IMR-90 (cell line): ENCODE results near the gene GMPR. TPM values are rescaled to one million over a fixed set of nuclear protein-coding genes. Genes with fewer than 3 reads are reported as not detected.

Experiments
- ATAC-seq: fragments of 200-7000 bp; cut with Tn5 transposase; 2 replicates; pipeline ENCODE4 v1.9.1; 2020; ENCODE audit warnings: low read depth, mild to moderate bottlenecking, moderate library complexity
- BruUV-seq: library from RNA; stranded (reverse); fragments of 400-500 nt; replicated peaks from 2 replicates; lab custom pipeline; 2021; lab: Mats Ljungman, UMichigan
- CTCF ChIA-PET: fragments of 300-600 bp; formaldehyde crosslinking; extraction: SDS; loops from one replicate; lab custom pipeline; 2021; ENCODE audit warnings: antibody characterized with exemption; lab: Yijun Ruan, JAX
- POLR2A ChIA-PET: fragments of 300-600 bp; sonication (Branson Sonifier 250); formaldehyde crosslinking; loops from one replicate; lab custom pipeline; 2022; ENCODE audit warnings: antibody characterized with exemption; ENCODE audit not compliant: unreplicated experiment; lab: Charles Lee
- DNase-seq: peaks from one replicate; pipeline ENCODE4 v3.0.0; 2013
- H2AFZ ChIP-seq: replicated peaks from 2 replicates; pipeline ENCODE3; 2013; ENCODE audit warnings: low read length, mild to moderate bottlenecking; ENCODE audit not compliant: poor library complexity
- H2AK5ac ChIP-seq: 2 replicates; pipeline ENCODE4 v1.6.1; 2013; ENCODE audit warnings: low read depth, low read length, inconsistent platforms
- H2AK9ac ChIP-seq: replicated peaks from 2 replicates; pipeline ENCODE3; 2013; ENCODE audit warnings: mild to moderate bottlenecking, low read depth, low read length, moderate library complexity; ENCODE audit not compliant: poor library complexity
- H2BK120ac ChIP-seq: 2 replicates; pipeline ENCODE4 v1.6.1; 2013; ENCODE audit warnings: low read depth, low read length, inconsistent platforms
- H2BK15ac ChIP-seq: 3 replicates; pipeline ENCODE4 v1.6.1; 2013; ENCODE audit warnings: low read depth, low read length, inconsistent platforms
- H2BK20ac ChIP-seq: 2 replicates; pipeline ENCODE4 v1.6.1; 2013; ENCODE audit warnings: low read depth, mild to moderate bottlenecking, inconsistent platforms, low read length, moderate library complexity
- H2BK5ac ChIP-seq: 2 replicates; pipeline ENCODE4 v1.6.1; 2013; ENCODE audit warnings: mild to moderate bottlenecking, low read depth, low read length, inconsistent platforms; ENCODE audit not compliant: poor library complexity, severe bottlenecking
- H3K14ac ChIP-seq: replicated peaks from 2 replicates; pipeline ENCODE4 v1.6.1; 2013; ENCODE audit warnings: low read depth, low read length, inconsistent platforms
- H3K18ac ChIP-seq: 2 replicates; pipeline ENCODE4 v1.6.1; 2013; ENCODE audit warnings: low read depth, low read length, control low read depth
- H3K23ac ChIP-seq: 2 replicates; pipeline ENCODE4 v1.6.1; 2013; ENCODE audit warnings: low read depth, low read length, inconsistent platforms
- H3K27ac ChIP-seq: 2 replicates; pipeline ENCODE4 v1.5.1; 2013; ENCODE audit warnings: mild to moderate bottlenecking, control low read depth, low read length; ENCODE audit not compliant: insufficient read depth
- H3K27me3 ChIP-seq: 2 replicates; pipeline ENCODE4 v1.6.1; 2013; ENCODE audit warnings: low read length; ENCODE audit not compliant: control insufficient read depth, insufficient read depth
- H3K36me3 ChIP-seq: 2 replicates; pipeline ENCODE4 v1.6.1; 2013; ENCODE audit warnings: low read length, mixed read lengths; ENCODE audit not compliant: control insufficient read depth, insufficient read depth
- H3K4ac ChIP-seq: 2 replicates; pipeline ENCODE4 v1.6.1; 2013; ENCODE audit warnings: low read depth, low read length, inconsistent platforms
- H3K4me1 ChIP-seq: 2 replicates; pipeline ENCODE4 v1.6.1; 2013; ENCODE audit warnings: low read length, mixed read lengths; ENCODE audit not compliant: control insufficient read depth, insufficient read depth
- H3K4me2 ChIP-seq: 2 replicates; pipeline ENCODE4 v1.6.1; 2013; ENCODE audit warnings: low read depth, mild to moderate bottlenecking, control low read depth, low read length, moderate library complexity
- H3K4me3 ChIP-seq: 2 replicates; pipeline ENCODE4 v1.5.1; 2013; ENCODE audit warnings: low read depth, mild to moderate bottlenecking, control low read depth, low read length, moderate library complexity; ENCODE audit not compliant: insufficient read depth
- H3K56ac ChIP-seq: 2 replicates; pipeline ENCODE4 v1.6.1; 2013; ENCODE audit warnings: low read length, inconsistent platforms; ENCODE audit not compliant: insufficient read depth; ENCODE audit errors: extremely low read depth
- H3K79me1 ChIP-seq, 2 experiments: 2 replicates each; pipeline ENCODE4 v1.6.1; 2013; ENCODE audit warnings: low read length in 2 of 2, inconsistent platforms in 1 of 2, low read depth in 1 of 2
- H3K9ac ChIP-seq: 2 replicates; pipeline ENCODE4 v1.6.1; 2013; ENCODE audit warnings: low read depth, low read length, control low read depth
- H3K9me1 ChIP-seq: 2 replicates; pipeline ENCODE4 v1.6.1; 2013; ENCODE audit warnings: low read length, inconsistent platforms; ENCODE audit not compliant: insufficient read depth
- H3K9me3 ChIP-seq: 2 replicates; pipeline ENCODE4 v1.6.1; 2013; ENCODE audit warnings: low read length; ENCODE audit not compliant: control insufficient read depth, insufficient read depth
- H4K20me1 ChIP-seq: 2 replicates; pipeline ENCODE4 v1.6.1; 2013; ENCODE audit warnings: low read length, inconsistent platforms; ENCODE audit not compliant: insufficient read depth
- H4K5ac ChIP-seq: 2 replicates; pipeline ENCODE4 v1.6.1; 2013; ENCODE audit warnings: mild to moderate bottlenecking, low read depth, low read length, control low read depth
- H4K8ac ChIP-seq, 2 experiments: 2 replicates each; pipeline ENCODE4 v1.6.1; 2013; ENCODE audit warnings: low read depth in 2 of 2, low read length in 2 of 2, control low read depth in 1 of 2, inconsistent platforms in 1 of 2
- H4K91ac ChIP-seq: 2 replicates; pipeline ENCODE4 v1.6.1; 2013; ENCODE audit warnings: low read depth, low read length, inconsistent platforms; ENCODE audit not compliant: insufficient read depth
- BHLHE40 ChIP-seq: fragments of 150-350 bp; IDR thresholded peaks from 2 replicates; pipeline ENCODE4 v1.6.1; 2016; ENCODE audit warnings: mild to moderate bottlenecking, low read depth, low read length
- CHD1 ChIP-seq: IDR thresholded peaks from 2 replicates; pipeline ENCODE4 v1.6.1; 2012; ENCODE audit warnings: low read depth, low read length, improper control_type of control experiment
- CTCF ChIP-seq: conservative IDR thresholded peaks from 2 replicates; pipeline ENCODE4 v1.5.1; 2012; ENCODE audit warnings: mild to moderate bottlenecking, low read depth, low read length, improper control_type of control experiment
- ELK1 ChIP-seq: fragments of 150-350 bp; IDR thresholded peaks from 2 replicates; pipeline ENCODE4 v1.6.1; 2016; ENCODE audit warnings: low read depth, mild to moderate bottlenecking, low read length, moderate library complexity, borderline replicate concordance
- FOS ChIP-seq: fragments of 150-350 bp; IDR thresholded peaks from 2 replicates; pipeline ENCODE4 v1.6.1; 2016; ENCODE audit warnings: low read depth, low read length
- MAFK ChIP-seq: IDR thresholded peaks from 2 replicates; pipeline ENCODE4 v1.6.1; 2012; ENCODE audit warnings: low read depth, low read length, improper control_type of control experiment
- MAZ ChIP-seq: IDR thresholded peaks from 2 replicates; pipeline ENCODE4 v1.6.1; 2012; ENCODE audit warnings: low read depth, mild to moderate bottlenecking, low read length, improper control_type of control experiment, moderate library complexity, borderline replicate concordance
- MXI1 ChIP-seq: IDR thresholded peaks from 2 replicates; pipeline ENCODE4 v1.6.1; 2012; ENCODE audit warnings: low read depth, mild to moderate bottlenecking, low read length, moderate library complexity, borderline replicate concordance
- NFE2L2 ChIP-seq: fragments of 150-350 bp; IDR thresholded peaks from 2 replicates; pipeline ENCODE4 v1.6.1; 2016; ENCODE audit warnings: low read depth, mild to moderate bottlenecking, low read length
- POLR2A ChIP-seq: IDR thresholded peaks from 2 replicates; pipeline ENCODE4 v1.6.1; 2012; ENCODE audit warnings: mild to moderate bottlenecking, low read depth, low read length
- RCOR1 ChIP-seq: IDR thresholded peaks from 2 replicates; pipeline ENCODE4 v1.6.1; 2012; ENCODE audit warnings: mild to moderate bottlenecking, low read length, improper control_type of control experiment; ENCODE audit not compliant: insufficient replicate concordance
- RFX5 ChIP-seq: IDR thresholded peaks from 2 replicates; pipeline ENCODE4 v1.8.0; 2012; ENCODE audit warnings: low read depth, mild to moderate bottlenecking, low read length, moderate library complexity
- SMC3 ChIP-seq: fragments of 150-350 bp; IDR thresholded peaks from 2 replicates; pipeline ENCODE4 v1.6.1; 2016; ENCODE audit warnings: low read depth, mild to moderate bottlenecking, antibody characterized with exemption, low read length, moderate library complexity
- USF2 ChIP-seq: fragments of 150-350 bp; IDR thresholded peaks from 2 replicates; pipeline ENCODE4 v1.6.1; 2017; ENCODE audit warnings: mild to moderate bottlenecking, antibody characterized with exemption, low read length, low read depth
- WGBS, 2 experiments: methylation state at CpG; one replicate each; pipeline versions ENCODE4 v1.1.5 to v1.1.7; 2013; ENCODE audit warnings: missing lambda C conversion rate in 2 of 2; ENCODE audit not compliant: insufficient read length in 1 of 2; ENCODE audit errors: extremely low coverage in 2 of 2; 5-methylcytosine and 5-hydroxymethylcytosine counted together
- dilution Hi-C: fragments of 300-500 bp; cut with HindIII; formaldehyde crosslinking; loops from one replicate; pipeline ENCODE4 v1.14.3; 2018; ENCODE audit warnings: low sequenced_read_pairs; ENCODE audit not compliant: unreplicated experiment
- in situ Hi-C: fragments of 300-500 bp; cut with MboI; formaldehyde crosslinking; loops from 3 replicates; pipeline ENCODE4 v1.14.3; 2019; ENCODE audit warnings: low sequenced_read_pairs, inconsistent platforms, mixed read lengths
- intact Hi-C: fragments of 100-400 bp; cut with micrococcal nuclease; formaldehyde crosslinking; loops from 2 replicates; pipeline ENCODE4 v1.10.0; 2022
- polyA plus RNA-seq, 3 experiments: library from polyadenylated mRNA; depleted of rRNA; stranded (reverse); fragments of >200 nt; gene quantifications; 2 replicates each; pipeline ENCODE4 v1.2.3, GENCODE V29; 2012; ENCODE audit warnings: low replicate concordance in 1 of 3
- total RNA-seq: library from RNA; depleted of rRNA; stranded (reverse); fragments of >200 nt; gene quantifications from 2 replicates; pipeline ENCODE4 v1.2.3, GENCODE V29; 2012

Gene GMPR
- total and polyA plus RNA-seq, 2 of the 4 experiments (the other 2 are of a cell fraction) = 6.3 to 8.6 TPM

GRCh38 chr6:16200321-16200883 is 38.0 kb upstream of the GMPR start:
- ChIA-PET POLR2A (interaction anchor here (0.6 kb wide), 1 partner anchor 15 kb away, joined by 7 read pairs; no protein-coding TSS in a partner anchor), CTCF (interaction anchor here (0.6 to 1.3 kb wide), 3 partner anchors 16 to 509 kb away, joined by 3 to 4 read pairs (median 3); no protein-coding TSS in a partner anchor)
- no TSS peak for BruUV-seq
- no peak overlapping the region for H4K8ac ChIP-seq
- no peak overlapping the region for H2BK20ac ChIP-seq
- no peaks in the 10 kb centered on the region for H3K79me1 ChIP-seq
- 0 out of 2 replicates have a peak, but pooled peaks cover 4% of the 10 kb centered on the region for H3K4me1 ChIP-seq
- no peak for ATAC-seq
- H3K4ac ChIP-seq = no peak overlapping the region
- no peaks in the 10 kb centered on the region for H4K20me1 ChIP-seq
- intact Hi-C loops = no loop called here
- H2AK9ac ChIP-seq = no peak overlapping the region
- H3K27ac ChIP-seq = no peak overlapping the region
- H3K9ac ChIP-seq = no peak overlapping the region
- H3K27me3 ChIP-seq = peaks cover 18% of the 10 kb centered on the region
- no peak overlapping the region for H2BK120ac ChIP-seq
- no peaks in the 10 kb centered on the region; the same call in 1 of the 2 replicates for H3K9me3 ChIP-seq
- H3K4me2 ChIP-seq = no peak overlapping the region; the same call in 1 of the 2 replicates
- H2BK15ac ChIP-seq = no peak overlapping the region
- H4K91ac ChIP-seq = no peak overlapping the region
- H3K56ac ChIP-seq = no peak overlapping the region
- TF ChIP-seq RCOR1 = no peak
- no peak for TF ChIP-seq MXI1
- TF ChIP-seq POLR2A = no peak
- no peak for TF ChIP-seq MAZ
- TF ChIP-seq BHLHE40 = no peak
- TF ChIP-seq NFE2L2 = no peak
- TF ChIP-seq CTCF = no peak
- no peak for TF ChIP-seq ELK1
- TF ChIP-seq USF2 = no peak
- TF ChIP-seq CHD1 = no peak
- TF ChIP-seq FOS = no peak
- no peak for TF ChIP-seq MAFK
- no peak for TF ChIP-seq RFX5
- no peak for TF ChIP-seq SMC3
- in situ Hi-C loops = no loop called here
- no peak overlapping the region for H4K5ac ChIP-seq
- no peak overlapping the region for H3K23ac ChIP-seq
- WGBS, 2 experiments = 36% methylated on average over 14 of the region's 18 CpGs; no CpG with 5 or more reads in 1 of the 2 experiments
- H3K4me3 ChIP-seq = no peak overlapping the region
- no peak overlapping the region for H2BK5ac ChIP-seq
- H2AFZ ChIP-seq = no peak overlapping the region
- H3K36me3 ChIP-seq = no peaks in the 10 kb centered on the region
- no peak for DNase-seq
- no peak overlapping the region for H3K18ac ChIP-seq
- H2AK5ac ChIP-seq = no peak overlapping the region
- no peak overlapping the region for H3K14ac ChIP-seq
- H3K9me1 ChIP-seq = 0 out of 2 replicates have a peak, but pooled peaks cover 3% of the 10 kb centered on the region
- dilution Hi-C loops = no loop called here
